HT1080 (cell line): ENCODE results near the gene NFIX. TPM values are rescaled to one million over a fixed set of nuclear protein-coding genes. Genes with fewer than 3 reads are reported as not detected.

Experiments used
- DNase-seq: peaks from one replicate; pipeline ENCODE4 v3.0.0-alpha.2; 2015; ENCODE audit warnings: low read depth
- total RNA-seq: library from RNA; depleted of rRNA; stranded (reverse); fragments of >200 nt; shearing (Covaris generic); gene quantifications from 2 replicates; pipeline ENCODE4 v1.2.3, GENCODE V29; 2014; rRNA removed

NFIX gene
- total RNA-seq, 1 experiment from 2014 or later, result 21.7 TPM

DNA sequence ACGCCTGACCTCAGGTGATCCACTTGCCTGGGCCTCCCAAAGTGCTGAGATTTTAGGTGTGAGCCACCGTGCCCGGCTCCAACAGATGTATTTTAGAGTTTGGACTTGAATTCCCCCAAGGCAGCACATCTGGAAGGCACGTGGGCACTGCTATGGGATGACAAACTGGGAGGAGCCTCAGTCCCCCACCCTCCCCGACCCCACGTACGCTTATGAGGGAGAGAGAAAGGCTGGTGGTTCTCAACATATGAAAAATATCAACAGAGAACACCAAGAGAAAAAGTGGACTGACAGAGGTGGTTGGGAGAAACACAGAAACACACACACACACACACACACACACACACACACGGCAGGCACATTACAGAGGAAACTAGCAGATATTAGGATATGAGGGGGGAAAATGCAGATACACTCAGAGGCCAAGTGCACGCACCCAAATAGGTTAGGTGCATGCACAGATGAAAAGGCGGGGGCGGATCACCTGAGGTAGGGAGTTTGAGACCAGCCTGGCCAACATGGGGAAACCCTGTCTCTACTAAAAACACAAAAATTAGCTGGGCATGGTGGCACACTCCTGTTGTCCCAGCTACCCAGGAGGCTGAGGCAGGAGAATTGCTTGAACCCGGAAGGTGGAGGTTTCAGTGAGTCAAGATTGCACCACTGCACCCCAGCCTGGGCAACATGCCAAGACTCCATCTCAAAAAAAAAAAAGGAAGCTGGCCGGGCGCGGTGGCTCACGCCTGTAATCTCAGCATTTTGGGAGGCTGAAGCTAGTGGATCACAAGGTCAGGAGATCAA, 151.7 kb downstream of the NFIX start:
- DNase-seq, result no peak

Other genes with a start within 250 kb of the NFIX start
- gene BEST2, start 243.7 kb upstream of the NFIX start, total RNA-seq, result not detected in 2 replicates
- gene HOOK2, start 219.9 kb upstream of the NFIX start, total RNA-seq, result 4.7 and 6.9 TPM in 2 replicates
- gene JUNB, start 204.0 kb upstream of the NFIX start, total RNA-seq, result 33.9 and 38.1 TPM in 2 replicates
- 88.6 and 94.3 TPM in 2 replicates for gene PRDX2, start 193.7 kb upstream of the NFIX start, total RNA-seq
- not detected in 2 replicates for gene THSD8, start 193.4 kb upstream of the NFIX start, total RNA-seq
- 52.9 and 68.6 TPM in 2 replicates for gene RNASEH2A, start 188.9 kb upstream of the NFIX start, total RNA-seq
- gene RTBDN, start 160.9 kb upstream of the NFIX start, total RNA-seq, result not detected in 2 replicates
- gene MAST1, start 157.0 kb upstream of the NFIX start, total RNA-seq, result 1.9 and 3.2 TPM in 2 replicates
- gene DNASE2, start 114.0 kb upstream of the NFIX start, total RNA-seq, result 0.70 and 0.74 TPM in 2 replicates
- not detected in 2 replicates for gene KLF1, start 108.3 kb upstream of the NFIX start, total RNA-seq
- gene GCDH, start 104.3 kb upstream of the NFIX start, total RNA-seq, result 29.0 and 29.7 TPM in 2 replicates
- 0.24 TPM in 1 of 2 replicates, not detected in the other for gene SYCE2, start 76.2 kb upstream of the NFIX start, total RNA-seq
- gene FARSA, start 61.8 kb upstream of the NFIX start, total RNA-seq, result 192 and 239 TPM in 2 replicates
- 1,453 and 1,684 TPM in 2 replicates for gene CALR, start 56.9 kb upstream of the NFIX start, total RNA-seq
- 178 and 212 TPM in 2 replicates for gene RAD23A, start 49.6 kb upstream of the NFIX start, total RNA-seq
- 75.2 and 77.3 TPM in 2 replicates for gene GADD45GIP1, start 38.3 kb upstream of the NFIX start, total RNA-seq
- gene DAND5, start 25.9 kb upstream of the NFIX start, total RNA-seq, result 0.17 and 0.31 TPM in 2 replicates
- gene LYL1, start 107.4 kb downstream of the NFIX start, total RNA-seq, result not detected in 2 replicates
- gene TRMT1, start 121.3 kb downstream of the NFIX start, total RNA-seq, result 56.0 and 56.6 TPM in 2 replicates
- gene NACC1, start 122.8 kb downstream of the NFIX start, total RNA-seq, result 126 and 181 TPM in 2 replicates
- gene STX10, start 154.9 kb downstream of the NFIX start, total RNA-seq, result 109 and 122 TPM in 2 replicates
- 35.7 and 42.6 TPM in 2 replicates for gene IER2, start 154.9 kb downstream of the NFIX start, total RNA-seq